ENCODE data around the gene TMED4. TPM values are rescaled to one million over a fixed set of nuclear protein-coding genes. Genes with fewer than 3 reads are reported as not detected.

The TMED4 gene
- total and polyA plus RNA-seq, 7 donors, result 29.8 to 64.4 (median 43.6) TPM

- intact Hi-C loops (cut with DNase I), result loop anchor here in 1 of 2 donors (10.0 kb wide), 1 partner anchor 204 kb away; no protein-coding TSS in a partner anchor
- Histone ChIP-seq H3K4me1 (no peaks in the 10 kb centered on the region), H3K27me3 (ENCODE audit: insufficient read depth in 3 of 3, low read length in 2 of 3) (peaks cover 0 to 2% (median 0%) of the 10 kb centered on the region in 3 donors), H3K4me3 (no peak overlapping the region), H3K27ac (no peak overlapping the region), H3K9me3 (no peaks in the 10 kb centered on the region), H3K36me3 (ENCODE audit: insufficient read depth in 1 of 2, low read depth in 1 of 2) (no peaks in the 10 kb centered on the region)
- no peak for TF ChIP-seq CTCF (IDR thresholded peaks at IDR 0.05)
- no peak for ATAC-seq
- WGBS, 3 donors, result 89 to 96% (median 93%) methylated on average over 3 of the region's 3 CpGs
- DNase-seq, result no peak
Measured at GRCh38 chr7:44548893-44549292, 33.1 kb downstream of the TMED4 start.

GRCh38 chr7:44547536-44548231, 34.3 kb downstream of the TMED4 start:
- no peak for ATAC-seq
- H3K27ac ChIP-seq, result no peak overlapping the region
- TF ChIP-seq CTCF (IDR thresholded peaks at IDR 0.05), result no peak
- H3K9me3 ChIP-seq, result no peaks in the 10 kb centered on the region
- 45 to 47% (median 45%) methylated on average over 6 of the region's 6 CpGs for WGBS, 3 donors
- H3K27me3 ChIP-seq (ENCODE audit: insufficient read depth in 3 of 3, low read length in 2 of 3), result peaks cover 0 to 2% (median 0%) of the 10 kb centered on the region in 3 donors
- no peak overlapping the region for H3K4me3 ChIP-seq
- no peak for DNase-seq
- no peaks in the 10 kb centered on the region for H3K36me3 ChIP-seq (ENCODE audit: insufficient read depth in 1 of 2, low read depth in 1 of 2)
- H3K4me1 ChIP-seq, result no peaks in the 10 kb centered on the region
- intact Hi-C loops (cut with DNase I), result loop anchor here in 1 of 2 donors (10.0 kb wide), 1 partner anchor 203 kb away; no protein-coding TSS in a partner anchor

DNA sequence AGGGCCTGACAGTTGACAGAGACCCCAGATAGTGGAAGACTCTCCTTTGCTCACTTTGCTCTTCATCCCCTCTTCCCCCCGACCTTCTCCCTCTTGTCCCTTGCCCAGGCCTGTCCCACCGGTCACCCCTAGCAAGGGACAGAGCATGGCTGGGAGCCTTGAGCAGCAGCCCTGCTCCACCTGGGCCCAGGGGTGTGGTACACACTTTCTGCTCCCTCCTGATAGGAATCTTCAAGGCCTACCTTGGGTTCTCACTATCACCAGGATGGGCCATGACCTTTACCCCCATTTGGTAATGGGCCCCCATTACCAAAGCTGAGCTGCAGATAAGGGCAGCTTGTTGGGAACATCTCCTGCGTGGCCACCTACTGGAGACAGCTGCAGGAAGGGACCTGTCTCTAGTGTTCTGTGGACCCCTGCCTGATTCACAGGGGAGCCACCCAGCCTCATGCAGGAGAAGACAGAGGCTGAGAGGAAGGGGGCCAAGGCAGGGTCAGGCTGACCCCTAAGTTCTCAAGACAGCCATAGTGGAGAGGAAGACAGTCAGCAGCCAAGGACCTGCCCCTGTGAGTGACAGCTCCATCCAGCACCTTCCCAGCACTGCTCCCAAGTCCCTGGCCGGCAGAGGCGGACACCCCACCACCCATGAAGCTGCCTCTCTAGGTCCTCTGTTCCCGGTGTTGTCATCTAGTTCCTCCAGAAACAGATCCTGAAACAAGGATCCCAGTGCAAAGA, 40.0 kb downstream of the TMED4 start:
- Histone ChIP-seq H3K36me3 (ENCODE audit: insufficient read depth in 1 of 2, low read depth in 1 of 2) (no peaks in the 10 kb centered on the region), H3K9me3 (no peaks in the 10 kb centered on the region), H3K27ac (no peak overlapping the region), H3K4me1 (no peaks in the 10 kb centered on the region), H3K27me3 (ENCODE audit: insufficient read depth in 3 of 3, low read length in 2 of 3) (peaks cover 0 to 2% (median 0%) of the 10 kb centered on the region in 3 donors), H3K4me3 (no peak overlapping the region)
- TF ChIP-seq CTCF (IDR thresholded peaks at IDR 0.05), result no peak
- no peak for ATAC-seq
- DNase-seq, result no peak
- WGBS, 3 donors, result 88 to 90% (median 89%) methylated on average over 6 of the region's 6 CpGs
- intact Hi-C loops (cut with DNase I), result loop anchor here in 1 of 2 donors (10.0 kb wide), 1 partner anchor 197 kb away; no protein-coding TSS in a partner anchor

- ATAC-seq, result no peak
- Histone ChIP-seq H3K27ac (no peak within 1 kb of the TSS), H3K27me3 (ENCODE audit: insufficient read depth in 3 of 3, low read length in 2 of 3) (no peaks in the 10 kb centered on the region), H3K36me3 (ENCODE audit: insufficient read depth in 1 of 2, low read depth in 1 of 2) (no peaks in the 10 kb centered on the region), H3K4me1 (no peaks in the 10 kb centered on the region), H3K4me3 (no peak within 1 kb of the TSS), H3K9me3 (no peaks in the 10 kb centered on the region)
- no peak for DNase-seq
- no peak for TF ChIP-seq CTCF (IDR thresholded peaks at IDR 0.05)
- WGBS, 3 donors, result 78 to 80% (median 78%) methylated on average over 20 of the region's 20 CpGs
- intact Hi-C loops (cut with DNase I), result loop anchor here in 1 of 2 donors (10.0 kb wide), 1 partner anchor 196 kb away; no protein-coding TSS in a partner anchor
Measured at GRCh38 chr7:44541028-44541869, 40.8 kb downstream of the TMED4 start, which contains the start of gene NPC1L1. Gene NPC1L1 (minus strand): TSS chr7:44541330. CDS start chr7:44541259, 71 bp downstream.

Data from psoas muscle (tissue), 8 donors.